NOMO-1 (cell line): Measurements from ENCODE around the gene AHDC1.

Experiments
- DNase-seq, 2 experiments: peaks; one replicate each; lab custom pipeline; 2025; ENCODE audit not compliant: unreplicated experiment in 2 of 2; lab: John Stamatoyannopoulos, UW

Gene AHDC1

DNA sequence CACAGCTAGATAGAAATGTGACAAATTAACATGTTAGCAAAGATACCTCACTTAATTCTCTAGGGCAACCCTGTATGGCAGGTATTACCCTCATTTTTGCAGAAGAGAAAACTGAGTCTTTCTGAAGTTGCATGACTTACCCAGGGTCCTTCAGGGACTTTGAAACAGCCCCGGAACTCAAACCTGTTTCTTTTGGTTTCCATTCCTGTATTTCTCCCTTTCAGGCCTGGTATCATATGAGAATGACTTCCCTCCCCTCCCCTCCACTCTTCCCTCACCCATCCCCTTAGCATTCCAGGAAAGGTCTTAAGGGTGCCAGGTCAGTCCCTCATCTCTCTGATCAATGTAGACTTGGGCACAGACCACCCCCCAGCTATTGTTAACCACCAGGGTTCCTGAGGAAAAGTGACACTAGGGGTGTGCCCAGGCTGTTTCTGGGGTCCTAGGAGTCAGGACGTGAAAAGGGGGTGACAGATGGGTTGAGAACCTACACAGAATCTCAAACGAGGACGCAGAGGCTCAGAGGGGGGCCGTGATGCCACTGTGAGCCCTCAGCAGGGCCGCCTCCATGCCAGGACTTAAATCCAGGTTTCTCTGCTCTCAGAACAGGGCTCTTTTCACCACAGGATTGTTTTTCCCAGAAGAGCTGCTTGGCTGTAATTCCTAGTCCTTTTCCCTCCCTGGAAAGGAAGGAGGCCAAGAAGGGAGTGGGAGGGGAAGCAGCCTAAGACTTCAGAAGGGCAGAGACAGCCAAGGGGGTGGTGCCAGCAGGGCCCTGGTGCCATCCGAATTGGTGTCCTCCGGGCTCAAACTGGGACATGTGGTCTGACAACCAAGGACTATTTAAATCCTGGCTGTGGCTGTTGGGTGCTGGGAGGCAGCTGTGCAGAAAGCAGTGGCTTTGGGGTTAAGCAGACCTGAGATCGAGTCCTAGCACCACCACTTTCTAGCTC, 111.9 kb downstream of the AHDC1 start:
- peak in 1 of 2 experiments; percentile 40 for DNase-seq

DNA sequence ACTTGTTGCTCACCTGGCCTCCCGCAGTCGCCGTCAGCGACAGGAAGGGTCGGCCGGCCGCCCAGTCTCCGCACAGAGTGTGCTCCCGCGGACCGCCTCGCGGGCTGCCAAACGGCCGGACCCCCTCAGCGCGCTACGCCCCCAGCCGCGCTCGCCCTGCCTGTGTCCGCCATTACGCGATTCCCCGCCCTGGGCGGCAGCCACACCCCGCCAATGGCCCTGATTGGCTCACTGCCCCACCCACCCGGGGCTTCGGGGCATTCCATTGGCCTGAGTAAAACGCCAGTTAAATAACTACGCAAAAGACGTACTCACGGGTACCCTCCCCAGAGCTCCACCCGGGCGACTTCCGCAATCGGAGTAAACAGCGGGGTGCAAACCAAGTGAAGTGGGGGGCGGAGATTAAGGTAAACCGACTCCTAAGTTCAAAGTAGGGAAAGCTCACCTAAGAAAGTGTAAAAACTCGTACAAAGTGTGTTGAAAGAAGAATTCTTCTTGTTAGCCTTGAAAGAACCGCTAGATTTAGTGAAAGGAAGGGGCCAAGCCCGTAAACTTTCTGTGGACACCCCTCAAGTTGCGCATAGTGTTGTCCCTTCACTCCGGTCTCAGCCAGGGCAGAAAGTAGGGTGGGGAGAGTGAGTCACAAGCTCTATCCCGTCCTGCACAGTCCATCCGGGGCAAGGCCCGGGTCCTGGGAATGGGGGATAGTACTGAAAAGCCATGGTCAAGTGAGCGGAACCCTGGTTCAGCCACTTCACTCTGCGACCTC, 113.8 kb downstream of the AHDC1 start, which contains the start of gene WASF2:
TSS of gene WASF2 (minus strand) at position 195 of the 769 bp plus-strand sequence. CDS start 61,277 bp downstream, outside the sequence.
- peak; percentile 96 to 97 for DNase-seq

DNA sequence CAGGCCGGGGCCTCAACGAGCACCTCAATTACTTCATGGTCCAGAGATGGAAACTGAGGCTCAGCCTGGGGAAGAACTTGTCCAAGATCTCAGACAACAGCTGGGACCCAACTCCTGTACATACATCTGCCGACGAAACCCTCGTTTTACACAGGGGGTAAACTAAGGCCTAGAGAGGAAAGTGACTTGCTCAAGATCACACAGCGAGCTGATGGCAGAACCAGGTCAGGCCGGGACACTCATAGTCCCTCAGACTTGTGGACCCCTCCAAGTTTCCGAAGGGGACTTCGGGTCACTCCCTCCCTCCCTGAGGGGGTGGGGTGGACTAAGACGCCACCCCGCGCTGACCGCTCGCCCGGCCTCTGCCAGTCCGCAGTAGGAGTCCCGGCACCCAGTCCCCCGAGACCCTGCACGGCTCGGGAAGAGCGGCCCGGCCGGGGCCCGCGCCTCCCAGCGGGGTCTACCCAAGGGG, 114.4 kb downstream of the AHDC1 start:
- peak in 1 of 2 experiments; percentile 11 for DNase-seq

DNA sequence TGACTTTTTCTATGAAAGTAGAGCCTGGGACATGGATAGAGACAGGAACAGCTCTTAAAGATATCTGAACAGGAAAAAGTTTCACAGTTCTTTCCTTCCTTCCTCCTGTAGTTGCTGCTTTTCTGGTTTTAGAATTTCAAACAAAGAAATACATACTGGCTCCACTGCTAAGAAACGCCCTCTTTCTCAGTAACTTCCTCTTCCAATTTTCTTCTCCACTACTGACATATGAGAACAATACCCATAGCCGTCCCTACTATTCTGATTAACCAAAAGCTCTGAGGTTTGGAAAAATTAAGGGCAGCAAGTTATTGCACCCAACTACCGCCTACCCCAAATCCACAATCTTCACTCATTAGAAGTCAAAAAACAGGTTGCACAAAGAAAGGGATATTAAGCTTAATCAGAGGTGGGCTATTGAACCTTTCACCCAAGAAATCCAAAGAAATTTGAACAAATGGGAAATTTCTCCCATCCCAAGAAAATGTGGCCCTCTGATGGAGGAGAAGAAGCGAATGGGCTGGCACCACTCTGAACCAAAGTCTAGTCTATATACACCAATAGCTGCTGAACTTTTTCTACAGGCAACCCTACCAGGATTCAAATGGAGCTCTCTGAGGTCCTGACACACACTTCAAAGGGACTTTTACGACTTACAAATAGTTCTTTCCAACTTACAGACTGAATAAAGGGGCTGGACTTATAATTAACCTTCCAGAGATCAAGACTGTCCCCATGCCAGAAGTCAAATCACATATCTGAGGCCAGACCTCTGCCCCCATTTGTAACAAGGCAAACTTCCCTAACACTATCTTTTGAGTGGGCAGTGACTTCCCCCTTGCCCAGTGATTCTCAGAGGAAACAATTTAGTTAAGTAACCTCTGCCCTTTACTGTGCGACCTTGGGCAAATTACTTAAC, 115.7 kb downstream of the AHDC1 start:
- DNase-seq: peak; percentile 51 to 94

DNA sequence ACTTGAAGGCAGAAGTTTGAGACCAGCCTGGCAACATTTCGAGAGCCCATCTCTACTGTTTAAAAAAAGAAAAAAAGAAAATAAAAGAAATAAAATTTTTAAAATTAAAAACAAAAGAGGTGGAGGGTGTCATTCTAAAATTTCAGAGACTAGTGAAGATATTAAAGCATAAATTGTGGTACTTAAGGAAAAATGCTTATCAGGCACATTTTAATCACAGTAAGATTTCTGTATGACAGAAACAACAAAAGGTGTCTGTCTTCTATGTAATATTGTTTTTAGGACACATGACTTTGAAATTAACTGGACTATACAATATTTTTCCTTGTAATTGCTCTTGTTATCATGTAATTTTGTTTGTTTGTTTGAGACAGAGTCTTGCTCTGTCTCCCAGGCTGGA, 118.6 kb downstream of the AHDC1 start:
- no peak for DNase-seq
